Midbrain (tissue), 1 donor: ENCODE data around the gene ZGPAT.
A peak's percentile ranks its signal among the peaks of the same experiment; 100 is the strongest.

Experiments
- DNase-seq: peaks from one replicate; lab custom pipeline; 2025; lab: John Stamatoyannopoulos, UW

ZGPAT gene

DNA sequence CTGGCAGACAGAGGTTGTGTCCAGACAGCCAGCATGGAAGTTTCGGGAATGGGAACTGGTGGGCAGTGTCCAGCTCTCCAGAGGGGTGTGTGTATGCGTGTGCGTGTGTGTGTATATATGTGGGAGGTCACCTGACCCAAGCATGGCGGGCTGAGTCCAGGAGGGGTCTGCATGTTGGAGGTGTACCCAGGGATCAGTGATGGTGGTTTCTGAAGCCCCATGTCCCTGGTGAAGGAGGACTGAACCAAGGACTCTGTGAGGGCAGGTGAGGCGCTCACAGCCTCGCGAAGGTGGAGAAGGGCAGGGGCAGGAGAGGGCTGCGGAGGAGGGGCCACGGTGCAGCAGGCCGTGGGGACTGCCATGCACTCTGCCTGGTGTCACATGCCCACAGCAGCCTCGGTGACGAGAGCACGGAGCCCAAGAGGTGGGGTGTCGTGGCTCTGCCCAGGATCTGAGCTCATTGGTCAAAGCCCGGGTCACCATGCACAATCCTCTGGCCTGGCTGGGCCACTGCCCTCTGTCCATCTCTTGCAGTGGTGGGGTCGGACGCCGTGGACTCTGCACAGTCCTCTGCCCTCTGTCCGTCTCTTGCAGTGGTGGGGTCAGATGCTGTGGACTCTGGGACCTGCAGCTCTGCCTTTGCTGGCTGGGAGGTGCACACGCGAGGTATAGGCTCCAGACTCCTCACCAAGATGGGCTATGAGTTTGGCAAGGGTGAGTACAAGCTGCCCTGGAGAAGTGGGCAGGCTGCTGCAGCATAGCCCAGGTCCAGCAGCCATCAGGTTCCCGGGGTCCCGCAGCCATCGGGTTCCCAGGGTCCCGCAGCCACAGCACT, 26.5 kb downstream of the ZGPAT start:
- no peak for DNase-seq

DNA sequence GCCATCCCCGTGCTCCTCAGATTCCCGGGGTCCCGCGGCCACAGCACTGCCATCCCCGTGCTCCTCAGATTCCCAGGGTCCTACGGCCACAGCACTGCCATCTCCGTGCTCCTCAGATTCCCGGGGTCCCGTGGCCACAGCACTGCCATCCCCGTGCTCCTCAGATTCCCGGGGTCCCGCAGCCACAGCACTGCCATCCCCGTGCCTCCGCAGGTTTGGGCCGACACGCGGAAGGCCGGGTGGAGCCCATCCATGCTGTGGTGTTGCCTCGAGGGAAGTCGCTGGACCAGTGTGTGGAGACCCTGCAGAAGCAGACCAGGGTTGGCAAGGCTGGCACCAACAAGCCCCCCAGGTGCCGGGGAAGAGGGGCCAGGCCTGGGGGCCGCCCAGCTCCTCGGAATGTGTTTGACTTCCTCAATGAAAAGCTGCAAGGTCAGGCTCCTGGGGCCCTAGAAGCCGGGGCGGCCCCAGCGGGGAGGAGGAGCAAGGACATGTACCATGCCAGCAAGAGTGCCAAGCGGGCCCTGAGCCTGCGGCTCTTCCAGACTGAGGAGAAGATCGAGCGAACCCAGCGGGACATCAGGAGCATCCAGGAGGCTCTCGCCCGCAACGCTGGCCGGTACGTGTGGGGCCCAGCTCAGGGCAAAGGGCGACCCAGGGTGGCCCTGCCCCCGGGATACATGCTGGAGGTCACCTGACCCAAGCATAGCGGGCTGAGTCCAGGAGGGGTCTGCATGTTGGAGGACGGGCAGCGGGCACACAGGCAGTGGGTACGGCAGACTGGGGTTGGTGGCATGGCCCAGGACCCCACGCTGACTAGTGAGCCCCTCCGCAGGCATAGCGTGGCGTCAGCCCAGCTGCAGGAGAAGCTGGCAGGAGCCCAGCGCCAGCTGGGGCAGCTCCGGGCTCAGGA, 27.4 kb downstream of the ZGPAT start:
- DNase-seq: peak; percentile 26

DNA sequence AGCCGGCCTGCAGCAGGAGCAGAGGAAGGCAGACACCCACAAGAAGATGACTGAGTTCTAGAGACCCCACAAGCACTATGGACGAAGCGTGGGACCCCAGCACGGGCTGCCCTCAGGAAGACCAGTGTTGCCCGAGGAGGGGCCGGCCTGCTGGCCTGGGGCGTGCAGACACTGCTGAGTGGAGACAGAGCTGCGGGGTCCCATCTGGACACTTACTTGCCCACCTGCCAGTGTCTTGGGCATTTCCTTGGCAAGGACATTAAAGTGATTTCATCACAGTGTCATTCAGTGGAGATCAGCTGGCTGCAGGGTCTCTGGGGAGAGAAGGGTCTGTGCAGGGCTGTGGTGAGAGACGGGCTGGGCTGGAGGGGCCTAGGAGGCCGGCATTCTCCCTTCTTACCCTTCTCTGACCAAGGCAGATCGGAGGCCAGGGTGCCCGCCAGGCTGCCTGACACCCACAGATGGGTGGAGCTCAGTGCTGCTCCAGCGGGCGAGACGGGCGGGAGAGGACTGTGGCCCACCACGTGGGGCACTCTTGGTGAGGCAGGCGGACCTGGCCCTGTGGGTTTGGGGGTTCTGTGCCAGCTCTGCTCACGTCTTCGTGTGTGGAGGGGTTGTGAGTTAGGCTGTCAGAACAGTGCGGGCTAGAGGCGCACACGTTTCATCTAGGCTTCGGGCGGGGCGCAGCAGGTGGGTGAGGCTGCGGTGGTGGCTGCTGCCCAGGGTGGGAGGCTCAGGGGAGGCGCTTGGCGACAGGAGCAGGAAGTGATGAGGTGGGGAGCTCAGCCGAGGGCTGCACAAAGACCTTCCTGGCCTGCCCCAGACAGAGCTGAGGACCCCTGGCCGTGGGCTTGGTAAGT, 28.2 kb downstream of the ZGPAT start, which contains the start of gene LIME1:
Gene LIME1, plus strand, starts transcription at position 806 of the 860 bp plus-strand sequence. CDS start 886 bp downstream, outside the sequence.
- no peak for DNase-seq

- DNase-seq: no peak
Measured at GRCh38 chr20:63736893-63737694, 29.3 kb downstream of the ZGPAT start.

- no peak for DNase-seq
Measured at GRCh38 chr20:63737695-63737944, 29.8 kb downstream of the ZGPAT start.

- DNase-seq: no peak
Measured at GRCh38 chr20:63737945-63738686, 30.3 kb downstream of the ZGPAT start.

GRCh38 chr20:63738687-63739129, 30.9 kb downstream of the ZGPAT start:
- DNase-seq: peak; percentile 24

- peak; percentile 87 for DNase-seq
Measured at GRCh38 chr20:63739130-63740069, 31.6 kb downstream of the ZGPAT start, which contains the start of gene SLC2A4RG. Gene SLC2A4RG, plus strand, starts transcription at chr20:63739776. Its CDS starts 137 bp downstream, at chr20:63739913.

DNA sequence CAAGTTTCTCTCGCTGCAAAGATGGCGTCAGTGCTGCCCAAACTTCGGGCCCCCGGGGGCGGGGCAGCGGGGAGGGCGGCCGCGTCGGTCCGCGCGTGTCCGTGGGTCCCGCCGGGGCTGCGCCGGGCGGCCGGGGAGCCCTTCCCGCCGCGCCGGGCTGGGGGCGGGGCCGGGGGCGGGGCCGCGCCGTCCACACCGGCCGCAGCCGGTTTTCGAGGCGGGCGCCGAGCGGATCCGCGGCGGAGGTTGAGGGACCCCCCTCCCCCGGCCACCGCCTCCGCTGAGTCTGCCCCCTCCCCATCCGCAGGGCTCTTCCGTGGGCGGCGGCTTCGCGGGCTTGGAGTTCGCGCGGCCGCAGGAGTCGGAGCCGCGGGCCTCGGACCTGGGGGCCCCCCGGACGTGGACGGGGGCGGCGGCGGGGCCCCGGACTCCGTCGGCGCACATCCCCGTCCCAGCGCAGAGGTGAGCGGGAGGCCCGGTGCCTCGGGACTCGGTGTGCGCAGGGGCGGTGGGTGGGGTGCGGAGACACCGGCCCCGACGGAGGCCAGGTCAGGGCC, 32.3 kb downstream of the ZGPAT start:
- peak; percentile 12 for DNase-seq

GRCh38 chr20:63740627-63741353, 33.0 kb downstream of the ZGPAT start:
- DNase-seq: peak; percentile 69

DNA sequence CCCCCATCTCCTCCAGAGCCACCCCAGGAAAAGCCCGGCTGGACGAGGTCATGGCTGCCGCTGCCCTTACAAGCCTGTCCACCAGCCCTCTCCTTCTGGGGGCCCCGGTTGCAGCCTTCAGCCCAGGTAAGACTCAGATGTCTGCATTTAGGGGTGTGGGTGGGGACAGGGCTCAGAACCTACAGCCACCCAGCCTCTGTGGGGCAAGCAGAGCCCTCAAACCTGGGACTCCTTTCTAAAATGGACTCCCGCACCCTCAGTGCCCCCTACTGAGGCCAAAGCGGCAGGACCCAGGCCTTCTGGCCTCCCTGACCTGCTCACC, 33.5 kb downstream of the ZGPAT start:
- DNase-seq: no peak

DNA sequence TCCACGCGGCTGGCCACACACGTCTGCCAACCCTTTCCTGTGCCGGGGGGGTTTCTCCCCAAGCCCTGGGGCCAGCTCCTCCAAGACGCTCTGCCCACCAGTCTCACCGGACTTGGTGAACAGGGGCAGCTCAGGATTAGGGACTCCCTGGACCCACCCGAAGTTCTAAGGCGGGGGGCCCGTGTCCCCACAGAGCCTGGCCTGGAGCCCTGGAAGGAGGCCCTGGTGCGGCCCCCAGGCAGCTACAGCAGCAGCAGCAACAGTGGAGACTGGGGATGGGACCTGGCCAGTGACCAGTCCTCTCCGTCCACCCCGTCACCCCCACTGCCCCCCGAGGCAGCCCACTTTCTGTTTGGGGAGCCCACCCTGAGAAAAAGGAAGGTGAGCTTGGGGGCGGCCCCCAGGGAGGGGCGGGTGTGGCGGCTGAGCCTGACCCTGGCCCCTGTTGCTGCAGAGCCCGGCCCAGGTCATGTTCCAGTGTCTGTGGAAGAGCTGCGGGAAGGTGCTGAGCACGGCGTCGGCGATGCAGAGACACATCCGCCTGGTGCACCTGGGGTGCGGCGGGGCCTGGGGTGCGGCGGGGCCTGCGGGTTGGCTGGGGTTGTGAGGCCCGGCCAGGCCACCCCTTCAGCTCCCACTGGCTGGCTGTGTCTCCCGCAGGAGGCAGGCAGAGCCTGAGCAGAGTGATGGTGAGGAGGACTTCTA, 34.0 kb downstream of the ZGPAT start:
- no peak for DNase-seq

GRCh38 chr20:63742381-63743024, 34.7 kb downstream of the ZGPAT start:
- DNase-seq: no peak

- DNase-seq: no peak
Measured at GRCh38 chr20:63743210-63743970, 35.6 kb downstream of the ZGPAT start.

GRCh38 chr20:63744158-63744557, 36.3 kb downstream of the ZGPAT start:
- no peak for DNase-seq
